Activated CD4-positive, alpha-beta T cell treated with anti-CD3 and anti-CD28 coated beads, Interleukin-2, Interleukin-4, amounts not matched to agents 100 ng/mL and 50 ng/mL, durations not matched to agents 16 hours and 8 hours (primary cell): ENCODE results near the gene BLVRA.
A peak's percentile ranks its signal among the peaks of the same experiment; 100 is the strongest.
"Not testable (repeated sequence)": the region's sequence is repeated elsewhere in the genome, so short reads cannot be mapped to it uniquely, and the experiment has no call there.

Experiments
- DNase-seq: peaks from one replicate; pipeline ENCODE4 v3.0.0-alpha.2; 2020; ENCODE audit warnings: low spot score

BLVRA gene

GRCh38 chr7:43808410-43808809 lies 49.9 kb downstream of the BLVRA start:
- no peak for DNase-seq

GRCh38 chr7:43810195-43810941 lies 51.9 kb downstream of the BLVRA start:
- peak; percentile 28 for DNase-seq

- no peak for DNase-seq
Measured at GRCh38 chr7:43815373-43815772, 56.9 kb downstream of the BLVRA start.

DNA sequence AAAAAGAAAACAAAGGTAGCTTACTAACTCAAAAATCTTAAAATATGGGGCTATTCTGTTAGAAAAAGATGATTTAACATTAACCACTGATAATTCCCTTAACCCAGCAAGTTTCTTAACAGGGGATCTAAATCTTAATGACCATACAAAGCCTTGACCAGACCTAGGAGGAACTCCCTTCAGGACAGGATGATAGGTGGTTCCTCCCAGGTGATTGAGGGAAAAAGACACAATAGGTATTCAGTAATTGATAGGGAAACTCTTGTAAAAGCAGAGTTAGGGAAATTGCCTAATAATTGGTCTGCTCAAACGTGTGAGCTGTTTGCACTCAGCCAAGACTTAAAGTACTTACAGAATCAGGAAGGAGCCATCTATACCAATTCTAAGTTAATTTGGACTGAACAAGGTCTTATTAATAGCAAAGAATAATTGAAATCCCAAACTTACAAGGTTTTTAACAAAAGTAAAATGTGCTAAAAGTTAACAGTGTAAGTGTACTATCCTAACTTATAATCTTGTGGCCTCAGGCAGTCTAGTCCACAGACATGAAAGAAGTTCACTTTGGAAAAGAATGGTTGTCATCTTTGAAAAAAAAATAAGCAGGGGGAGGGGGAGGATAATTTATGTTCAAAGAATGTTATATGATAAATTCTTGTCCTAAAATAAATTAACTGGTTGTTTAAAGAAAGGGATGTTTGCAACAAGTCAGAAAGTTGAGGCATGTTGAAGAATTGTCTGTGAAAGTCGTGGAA lies 57.7 kb downstream of the BLVRA start:
- DNase-seq: not testable (repeated sequence)

- DNase-seq: not testable (repeated sequence)
Measured at GRCh38 chr7:43823425-43823824, 64.9 kb downstream of the BLVRA start.

DNA sequence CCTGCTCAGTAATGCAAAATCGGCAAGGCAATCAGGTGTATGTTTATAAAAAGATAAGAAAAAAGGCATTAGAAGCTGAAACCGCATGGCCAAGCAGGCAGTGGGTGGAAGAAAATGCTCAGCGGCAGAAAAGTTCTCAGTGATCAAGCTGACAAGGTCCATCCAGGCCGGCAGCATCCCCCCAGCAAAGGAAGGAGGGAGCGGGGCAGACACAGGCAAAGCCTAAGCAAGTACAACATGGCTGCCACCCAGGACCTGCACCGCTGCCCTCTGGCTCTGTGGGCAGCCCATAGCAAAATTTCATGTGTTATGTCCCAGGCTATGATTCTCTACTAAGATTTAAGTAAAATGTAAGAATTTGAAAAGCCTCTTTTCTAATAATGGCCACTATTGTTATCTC lies 65.5 kb downstream of the BLVRA start:
- no peak for DNase-seq

- not testable (repeated sequence) for DNase-seq
Measured at GRCh38 chr7:43824513-43824912, 66.0 kb downstream of the BLVRA start.

DNA sequence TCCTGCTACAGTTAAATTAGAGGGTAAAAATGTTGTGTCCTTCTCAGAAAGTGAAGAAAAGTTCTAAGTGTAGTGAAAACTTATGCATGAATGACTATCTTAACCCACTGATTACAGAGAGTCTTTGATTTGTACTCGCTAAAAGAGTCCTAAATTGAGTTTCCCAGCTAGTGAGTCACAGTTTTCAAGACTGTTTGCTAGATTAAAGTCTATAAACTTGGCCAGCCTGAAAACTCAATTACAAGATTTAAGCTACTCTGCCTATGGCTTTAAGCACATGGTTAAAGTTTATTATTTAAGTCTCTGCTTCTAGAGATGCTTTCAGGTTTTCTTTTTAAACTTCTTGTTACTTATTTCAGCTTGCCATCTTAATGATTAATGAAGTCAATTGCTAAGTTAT lies 66.5 kb downstream of the BLVRA start:
- DNase-seq: no peak

DNA sequence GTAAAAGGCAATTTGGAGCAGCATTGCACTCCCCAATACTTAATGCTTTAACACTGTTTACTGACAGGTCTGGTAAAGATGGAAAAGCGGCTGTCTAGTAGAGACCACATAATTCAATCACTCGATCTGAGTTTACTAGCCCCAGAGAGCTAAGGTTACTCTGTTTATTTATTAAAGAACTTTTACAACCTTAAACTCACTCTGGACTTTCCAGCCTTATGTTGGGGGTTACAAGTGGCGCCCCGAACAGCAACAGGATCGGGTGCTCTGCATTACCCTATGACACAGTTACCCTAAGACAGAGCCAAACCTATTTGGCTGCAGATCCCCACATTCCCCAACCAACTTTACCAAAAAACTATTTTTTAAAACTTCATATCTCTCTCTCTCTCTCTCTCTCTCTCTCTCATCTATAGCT lies 66.9 kb downstream of the BLVRA start:
- no peak for DNase-seq

GRCh38 chr7:43830917-43831316 lies 72.4 kb downstream of the BLVRA start:
- DNase-seq: not testable (repeated sequence)

DNA sequence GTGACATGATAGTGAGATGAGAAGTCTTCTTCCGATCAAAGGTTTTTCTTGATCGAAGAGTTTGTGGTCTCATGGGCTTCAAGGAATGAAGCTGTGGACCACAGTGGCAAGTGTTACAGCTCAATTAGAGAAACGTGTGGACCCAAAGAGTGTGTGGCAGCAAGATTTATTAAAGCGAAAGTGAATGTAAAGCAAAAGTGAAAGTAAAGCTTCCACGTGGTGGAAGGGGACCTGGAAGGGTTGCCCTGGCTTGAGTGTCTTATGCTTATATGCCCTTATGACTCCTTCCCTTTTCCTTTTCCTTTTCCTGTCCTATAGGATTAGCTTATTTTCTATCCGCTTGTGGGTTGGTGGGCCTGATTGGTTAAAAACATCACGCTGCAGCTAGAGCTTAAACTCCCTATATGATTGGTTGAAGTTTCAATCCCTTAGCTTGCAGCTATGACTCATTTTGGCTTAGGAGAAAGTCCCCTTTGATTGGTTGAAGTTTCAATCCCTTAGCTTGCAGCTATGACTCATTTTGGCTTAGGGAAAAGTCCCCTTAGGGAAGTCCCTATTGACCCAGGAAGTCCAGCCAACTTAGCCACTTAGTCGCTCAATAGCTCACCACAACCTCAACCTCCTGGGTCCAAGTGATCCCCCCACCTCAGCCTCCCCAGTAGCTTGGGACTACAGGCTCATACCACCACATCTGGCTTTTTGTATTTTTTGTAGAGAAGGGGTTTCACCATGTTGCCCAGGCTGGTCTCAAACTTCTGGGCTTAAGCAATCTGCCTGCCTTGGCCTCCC lies 76.2 kb downstream of the BLVRA start:
- peak; percentile 78 for DNase-seq

DNA sequence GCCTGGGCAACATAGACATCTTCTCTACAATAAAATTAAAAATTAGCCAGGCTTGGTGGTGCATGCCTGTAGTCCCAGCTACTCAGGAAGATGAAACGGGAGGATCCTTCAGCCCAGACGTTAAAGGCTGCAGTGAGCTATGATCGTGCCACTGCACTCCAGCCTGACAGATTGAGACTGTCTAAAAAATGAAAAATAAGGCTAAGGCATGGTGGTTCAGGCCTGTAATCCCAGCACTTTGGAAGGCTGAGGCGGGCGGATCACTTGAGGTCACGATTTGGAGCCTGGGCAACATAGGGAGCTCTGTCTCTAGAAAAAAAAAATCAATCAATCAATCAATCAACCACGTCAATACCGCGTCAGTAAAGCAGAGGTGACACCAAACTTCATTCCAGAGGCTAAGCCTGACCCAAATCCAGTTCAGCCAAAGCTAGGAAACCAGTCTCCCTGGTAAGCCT lies 79.8 kb downstream of the BLVRA start:
- DNase-seq: no peak

- DNase-seq: no peak
Measured at GRCh38 chr7:43843296-43843695, 84.8 kb downstream of the BLVRA start.

DNA sequence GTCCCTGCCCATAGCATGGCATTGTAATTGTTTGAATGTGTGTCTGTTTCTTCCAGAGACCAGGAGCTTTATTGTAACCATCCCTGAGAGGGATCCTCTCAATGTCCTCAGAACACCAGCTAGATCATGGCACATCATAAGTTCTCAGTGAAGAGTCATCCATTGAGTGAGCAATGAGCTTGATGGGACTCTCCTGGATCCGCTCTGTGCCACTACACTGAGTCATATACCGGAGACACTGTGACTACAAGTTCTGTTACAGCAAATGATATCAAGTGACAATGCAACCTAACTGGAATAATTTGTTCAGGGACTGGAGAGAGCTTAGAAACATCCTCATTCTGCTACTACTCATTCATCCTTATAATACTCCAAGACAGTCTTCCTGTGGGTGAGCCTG lies 85.8 kb downstream of the BLVRA start:
- no peak for DNase-seq

DNA sequence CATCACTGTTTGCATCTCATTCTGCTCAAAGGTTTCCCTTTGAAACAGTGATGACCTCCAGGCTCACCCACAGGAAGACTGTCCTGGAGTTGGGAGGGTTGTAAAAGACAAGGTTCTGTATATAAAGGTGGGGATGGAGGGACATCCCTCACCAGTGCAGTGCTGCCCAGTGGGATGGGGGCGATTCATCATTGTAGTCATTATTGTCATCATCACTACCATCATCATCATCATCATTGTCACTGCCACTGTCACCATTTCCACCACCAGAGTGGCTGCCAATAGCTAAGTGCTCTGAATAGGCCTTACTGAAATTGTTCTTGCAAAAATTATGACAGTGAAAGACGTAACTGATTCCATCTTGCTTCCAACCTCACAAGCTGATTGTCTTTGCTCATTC lies 86.2 kb downstream of the BLVRA start:
- no peak for DNase-seq

GRCh38 chr7:43847496-43847895 lies 89.0 kb downstream of the BLVRA start:
- DNase-seq: no peak

GRCh38 chr7:43849047-43849446 lies 90.6 kb downstream of the BLVRA start:
- no peak for DNase-seq

DNA sequence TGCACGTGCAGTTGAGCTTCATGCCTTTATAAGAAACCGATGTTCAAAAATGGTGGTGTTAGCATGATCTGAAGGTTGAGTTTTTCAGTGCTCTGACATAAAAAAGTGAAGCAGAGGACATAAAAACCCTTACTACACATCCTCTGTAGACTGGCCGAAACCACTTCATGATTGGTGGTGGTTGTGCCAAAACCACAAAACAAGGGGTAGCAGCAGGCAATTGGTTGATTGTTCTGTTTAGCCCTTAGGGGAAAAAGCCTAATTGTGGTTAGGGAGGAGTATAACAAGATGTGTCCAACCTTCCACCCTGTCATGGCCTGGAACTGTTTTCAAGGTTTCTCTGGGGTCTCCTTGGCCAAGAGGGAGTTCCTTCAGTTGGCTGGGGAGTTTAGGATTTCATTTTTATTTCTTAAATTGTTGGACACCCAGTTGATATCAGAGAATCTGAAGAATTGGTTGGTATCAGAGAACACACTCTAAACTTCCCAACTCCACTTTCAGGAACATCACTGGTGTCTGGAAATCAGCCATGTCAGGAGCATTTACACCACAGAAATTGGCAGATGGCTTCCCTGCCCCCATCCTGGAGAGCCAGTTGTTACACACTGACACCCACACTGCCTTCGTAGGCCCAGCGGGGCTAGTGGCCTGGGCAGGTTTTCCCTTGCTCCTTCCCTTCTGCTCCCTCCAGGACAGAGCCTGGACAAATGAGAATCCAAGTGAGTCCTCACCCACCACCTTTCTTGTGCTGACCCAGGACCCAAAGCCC lies 92.1 kb downstream of the BLVRA start:
- DNase-seq: no peak

DNA sequence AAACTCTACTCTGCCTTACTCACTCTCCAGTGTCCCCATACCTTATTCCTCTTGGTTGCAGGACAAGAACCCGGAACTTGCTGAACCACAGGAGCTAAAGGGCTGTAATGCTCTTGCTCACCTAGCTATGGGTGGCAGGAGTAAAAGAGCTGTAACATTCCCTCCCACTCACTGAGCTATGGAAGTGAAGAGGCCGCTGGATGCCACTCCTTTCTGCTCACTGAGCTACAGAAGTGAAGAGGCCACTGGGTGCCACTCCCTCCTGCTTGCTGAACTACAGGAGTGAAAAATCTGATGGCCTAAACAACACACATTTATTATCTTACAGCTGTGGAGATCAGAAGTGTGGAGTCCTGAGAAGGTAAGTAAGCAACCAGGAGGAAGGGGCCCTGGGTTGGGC lies 93.3 kb downstream of the BLVRA start:
- no peak for DNase-seq

DNA sequence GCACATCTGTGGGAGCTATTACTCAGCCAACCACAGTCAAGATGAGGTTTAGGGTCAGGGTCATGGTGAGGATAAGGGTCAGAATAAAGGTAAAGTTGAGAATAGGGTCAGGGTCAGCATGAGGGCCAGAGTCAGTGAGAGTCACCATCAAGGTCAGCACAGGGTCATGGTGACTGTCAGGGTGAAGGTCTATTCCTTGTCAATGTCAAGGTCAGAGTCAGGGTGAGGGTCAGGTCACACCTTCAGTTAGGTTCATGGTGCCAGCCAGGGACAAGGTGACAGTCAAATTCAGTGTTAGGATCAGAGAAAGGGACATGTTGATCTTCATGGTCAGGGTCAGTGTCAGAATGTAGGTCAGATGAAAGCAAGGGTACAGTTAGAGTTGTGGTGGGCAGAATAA lies 96.7 kb downstream of the BLVRA start:
- no peak for DNase-seq

GRCh38 chr7:43856316-43856715 lies 97.8 kb downstream of the BLVRA start:
- no peak for DNase-seq
